ENCODE results near the gene ZNF638. TPM values are rescaled to one million over a fixed set of nuclear protein-coding genes. Genes with fewer than 3 reads are reported as not detected.

ZNF638 gene
- polyA plus RNA-seq, 1 of the 3 experiments (the other 2 are of a cell fraction): 28.1 TPM

- no peak for TF ChIP-seq CHD2 (IDR thresholded peaks at IDR 0.05; ENCODE audit: low read length, partially characterized antibody)
- TF ChIP-seq CTCF (IDR thresholded peaks at IDR 0.05): peak; percentile 71
- TF ChIP-seq TAF1 (IDR thresholded peaks at IDR 0.05; ENCODE audit: borderline replicate concordance, low read depth, low read length): peak; percentile 24; the same call in 1 of the 2 replicates
- no peak for TF ChIP-seq USF2 (IDR thresholded peaks at IDR 0.05; ENCODE audit: borderline replicate concordance, low read depth, low read length)
- peak; percentile 86 for TF ChIP-seq YY1 (IDR thresholded peaks at IDR 0.05; ENCODE audit: low read depth)
Observed at GRCh38 chr2:71331581-71332434, at the start of gene ZNF638 (continued).

GRCh38 chr2:71281950-71282349 is 49.6 kb upstream of the ZNF638 start:
- DNase-seq: no peak
- H3K27me3 ChIP-seq (ENCODE audit: insufficient read depth): no peaks in the 10 kb centered on the region
- no peaks in the 10 kb centered on the region for H3K9me3 ChIP-seq
- no peak overlapping the region for H3K4me2 ChIP-seq
- no peaks in the 10 kb centered on the region for H3K9me2 ChIP-seq
- no peak overlapping the region for H3K9ac ChIP-seq
- ChIA-PET CTCF (interaction anchor here (0.9 to 3.6 kb wide), 7 partner anchors 9 to 228 kb away, joined by 3 to 16 read pairs (median 4); no protein-coding TSS in a partner anchor), POLR2A (no interaction called here)
- H3K4me3 ChIP-seq (ENCODE audit: low read depth in 2 of 2, low read length in 1 of 2): no peak overlapping the region
- H4K20me1 ChIP-seq (ENCODE audit: insufficient read depth): no peaks in the 10 kb centered on the region
- H2AFZ ChIP-seq (ENCODE audit: low read depth): no peak overlapping the region
- TF ChIP-seq TEAD4 (IDR thresholded peaks at IDR 0.05; ENCODE audit: borderline replicate concordance, insufficient read depth): no peak
- no peak for TF ChIP-seq YY1 (IDR thresholded peaks at IDR 0.05; ENCODE audit: low read depth)
- TF ChIP-seq MEF2A (IDR thresholded peaks at IDR 0.05; ENCODE audit: borderline replicate concordance, low read depth): no peak
- TF ChIP-seq NFIC (IDR thresholded peaks at IDR 0.05; ENCODE audit: borderline replicate concordance): no peak
- TF ChIP-seq NRF1 (IDR thresholded peaks at IDR 0.05; ENCODE audit: low read depth, low read length): no peak
- TF ChIP-seq GATA2 (CRISPR knock-in tag; IDR thresholded peaks at IDR 0.05): no peak
- TF ChIP-seq POLR2AphosphoS5 (IDR thresholded peaks at IDR 0.05; ENCODE audit: low read depth, low read length): no peak
- TF ChIP-seq CTCF (IDR thresholded peaks at IDR 0.05): no peak
- TF ChIP-seq FOXM1 (IDR thresholded peaks at IDR 0.05; ENCODE audit: low read depth): no peak
- TF ChIP-seq CHD2 (IDR thresholded peaks at IDR 0.05; ENCODE audit: low read length, partially characterized antibody): no peak
- no peak for TF ChIP-seq ZBTB33 (IDR thresholded peaks at IDR 0.05; ENCODE audit: borderline replicate concordance, low read depth)
- H3F3A ChIP-seq (replicated peaks; ENCODE audit: insufficient read depth): peaks cover 6% of the 10 kb centered on the region
- peaks cover 0 to 5% of the 10 kb centered on the region in 2 experiments; a peak in 2 of 4 replicates for H3K4me1 ChIP-seq (ENCODE audit: control insufficient read depth in 1 of 2, insufficient read depth in 2 of 2, low read depth in 1 of 2, low read length in 1 of 2)
- 81% methylated on average over 3 of the region's 4 CpGs for WGBS (ENCODE audit: low lambda C conversion rate)
- H3K79me2 ChIP-seq (ENCODE audit: insufficient read depth): no peaks in the 10 kb centered on the region
- H3K36me3 ChIP-seq (replicated peaks in 1 of 2; ENCODE audit: control insufficient read depth in 1 of 2, insufficient read depth in 2 of 2, low read length in 1 of 2): no peaks in the 10 kb centered on the region
- H3K27ac ChIP-seq (ENCODE audit: low read depth in 2 of 2, low read length in 1 of 2): no peak overlapping the region
